WTC11 (cell line): ENCODE measurements around the gene ESRRA. TPM values are rescaled to one million over a fixed set of nuclear protein-coding genes. Genes with fewer than 3 reads are reported as not detected.
A peak's percentile ranks its signal among the peaks of the same experiment; 100 is the strongest.

Source experiments
- ATAC-seq: fragments of 200-7000 bp; cut with Tn5 transposase; 2 replicates; pipeline ENCODE4 v1.10.0; 2021; ENCODE audit warnings: mild to moderate bottlenecking, moderate library complexity
- CTCF ChIA-PET: fragments of 300-600 bp; sonication (Branson Sonifier 250); formaldehyde crosslinking; loops from one replicate; lab custom pipeline; 2021; ENCODE audit warnings: antibody characterized with exemption; lab: Charles Lee
- POLR2A ChIA-PET: fragments of 350-600 bp; sonication (Branson Sonifier 250); formaldehyde crosslinking; loops from one replicate; lab custom pipeline; 2021; ENCODE audit warnings: antibody characterized with exemption; lab: Charles Lee
- DNase-seq: peaks from one replicate; pipeline ENCODE4 v3.0.0; 2021; ENCODE audit warnings: low spot score
- H3K27ac Mint-ChIP-seq: 2 replicates; pipeline ENCODE4 v1.8.0; 2021; ENCODE audit warnings: mixed read lengths
- H3K27me3 Mint-ChIP-seq: 2 replicates; pipeline ENCODE4 v1.8.0; 2021; ENCODE audit warnings: low read depth, mild to moderate bottlenecking, moderate library complexity, mixed read lengths
- H3K36me3 Mint-ChIP-seq: 2 replicates; pipeline ENCODE4 v1.8.0; 2021; ENCODE audit warnings: mixed read lengths
- H3K4me1 Mint-ChIP-seq: 2 replicates; pipeline ENCODE4 v1.8.0; 2022; ENCODE audit warnings: mixed read lengths
- H3K4me3 Mint-ChIP-seq: 2 replicates; pipeline ENCODE4 v1.8.0; 2021; ENCODE audit warnings: mild to moderate bottlenecking, moderate library complexity, mixed read lengths
- H3K9me3 Mint-ChIP-seq: 2 replicates; pipeline ENCODE4 v1.8.0; 2021; ENCODE audit warnings: mixed read lengths
- AFF4 ChIP-seq: sonication (generic); formaldehyde crosslinking; IDR thresholded peaks from 2 replicates; pipeline ENCODE4 v1.8.1; 2023; ENCODE audit warnings: mild to moderate bottlenecking, missing genetic modification reagents, borderline replicate concordance
- ERG ChIP-seq: fragments of 250-450 bp; sonication (Bioruptor Pico); IDR thresholded peaks from 2 replicates; pipeline ENCODE4 v1.8.0; 2021; ENCODE audit warnings: mild to moderate bottlenecking
- FOXK1 ChIP-seq: sonication (generic); formaldehyde crosslinking; IDR thresholded peaks from 2 replicates; pipeline ENCODE4 v1.8.0; 2022; ENCODE audit warnings: mild to moderate bottlenecking, moderate library complexity, missing genetic modification reagents
- FOXP4 ChIP-seq: sonication (generic); formaldehyde crosslinking; IDR thresholded peaks from 2 replicates; pipeline ENCODE4 v1.8.0; 2022; ENCODE audit warnings: mild to moderate bottlenecking, missing genetic modification reagents
- GABPB1 ChIP-seq: sonication (generic); formaldehyde crosslinking; IDR thresholded peaks from 2 replicates; pipeline ENCODE4 v1.8.1; 2023; ENCODE audit warnings: mild to moderate bottlenecking, missing genetic modification reagents
- GRHL2 ChIP-seq: fragments of 250-450 bp; sonication (Bioruptor Pico); IDR thresholded peaks from 2 replicates; pipeline ENCODE4 v1.8.0; 2022; ENCODE audit warnings: mild to moderate bottlenecking, moderate library complexity; ENCODE audit not compliant: insufficient replicate concordance, severe bottlenecking
- HMGA2 ChIP-seq: fragments of 250-450 bp; sonication (Bioruptor Pico); IDR thresholded peaks from 2 replicates; pipeline ENCODE4 v1.4.0; 2021; ENCODE audit warnings: mild to moderate bottlenecking, moderate library complexity
- IRF1 ChIP-seq: sonication (generic); formaldehyde crosslinking; IDR thresholded peaks from 2 replicates; pipeline ENCODE4 v1.8.0; 2023; ENCODE audit warnings: missing genetic modification reagents
- JAZF1 ChIP-seq: fragments of 250-450 bp; sonication (Bioruptor Pico); IDR thresholded peaks from 2 replicates; pipeline ENCODE4 v1.9.0; 2021; ENCODE audit warnings: moderate library complexity, mild to moderate bottlenecking, inconsistent platforms
- NR1H2 ChIP-seq: sonication (generic); formaldehyde crosslinking; IDR thresholded peaks from 2 replicates; pipeline ENCODE4 v1.9.0; 2021; ENCODE audit warnings: mild to moderate bottlenecking, moderate library complexity, missing genetic modification reagents
- RELA ChIP-seq: sonication (generic); formaldehyde crosslinking; IDR thresholded peaks from 2 replicates; pipeline ENCODE4 v1.8.1; 2022; ENCODE audit warnings: missing genetic modification reagents, mild to moderate bottlenecking, borderline replicate concordance
- SMAD4 ChIP-seq: sonication (generic); formaldehyde crosslinking; IDR thresholded peaks from 2 replicates; pipeline ENCODE4 v1.8.0; 2022; ENCODE audit warnings: mild to moderate bottlenecking, missing genetic modification reagents
- TEAD4 ChIP-seq: sonication (generic); formaldehyde crosslinking; IDR thresholded peaks from 2 replicates; pipeline ENCODE4 v1.8.0; 2022; ENCODE audit warnings: mild to moderate bottlenecking, missing genetic modification reagents
- TP53 ChIP-seq: sonication (generic); formaldehyde crosslinking; IDR thresholded peaks from 2 replicates; pipeline ENCODE4 v1.8.1; 2023; ENCODE audit warnings: mild to moderate bottlenecking, missing genetic modification reagents
- ZBTB43 ChIP-seq: sonication (generic); formaldehyde crosslinking; IDR thresholded peaks from 2 replicates; pipeline ENCODE4 v1.8.1; 2023; ENCODE audit warnings: mild to moderate bottlenecking, missing genetic modification reagents
- ZNF219 ChIP-seq: sonication (generic); formaldehyde crosslinking; IDR thresholded peaks from 2 replicates; pipeline ENCODE4 v1.8.0; 2023; ENCODE audit warnings: missing genetic modification reagents, mild to moderate bottlenecking, borderline replicate concordance
- ZNF263 ChIP-seq: sonication (generic); formaldehyde crosslinking; IDR thresholded peaks from 2 replicates; pipeline ENCODE4 v1.8.1; 2022; ENCODE audit warnings: low read depth, mild to moderate bottlenecking, moderate library complexity, missing genetic modification reagents
- ZNF396 ChIP-seq: fragments of 250-450 bp; sonication (Bioruptor Pico); IDR thresholded peaks from 2 replicates; pipeline ENCODE4 v1.8.0; 2021; ENCODE audit warnings: mild to moderate bottlenecking, moderate library complexity, borderline replicate concordance
- ZNF416 ChIP-seq: fragments of 250-450 bp; sonication (Bioruptor Pico); IDR thresholded peaks from 2 replicates; pipeline ENCODE4 v1.9.0; 2021; ENCODE audit warnings: mild to moderate bottlenecking, inconsistent platforms
- total RNA-seq: library from RNA; stranded (reverse); gene quantifications from 3 replicates; pipeline ENCODE4 v1.2.3, GENCODE V29; 2021

ESRRA gene
- total RNA-seq, 1 experiment from 2014 or later, result 81.9 TPM

GRCh38 chr11:64358907-64359711, 53.8 kb downstream of the ESRRA start, which contains the start of gene RPS6KA4 (continued):
- TF ChIP-seq FOXK1 (CRISPR knock-in tag), result no peak; the same call in 1 of the 2 replicates
- no peak for TF ChIP-seq ZNF219 (CRISPR knock-in tag)

GRCh38 chr11:64359712-64360445, 54.6 kb downstream of the ESRRA start:
- POLR2A ChIA-PET, result no interaction called here
- CTCF ChIA-PET, result interaction anchor here (0.9 to 2.6 kb wide), 15 partner anchors 11 to 367 kb away, joined by 3 to 20 read pairs (median 5); partner anchors contain the start of gene PRDX5
- Mint-ChIP-seq H3K27me3 (no peaks in the 10 kb centered on the region), H3K27ac (peak overlapping the region; percentile 50), H3K36me3 (peaks cover 21% of the 10 kb centered on the region), H3K4me3 (peak overlapping the region; percentile 80), H3K9me3 (no peaks in the 10 kb centered on the region), H3K4me1 (peaks cover 26% of the 10 kb centered on the region)
- TF ChIP-seq RELA (CRISPR knock-in tag) (no peak), TEAD4 (CRISPR knock-in tag) (no peak), HMGA2 (CRISPR knock-in tag) (no peak), ZNF416 (CRISPR knock-in tag) (no peak), ZBTB43 (CRISPR knock-in tag) (0 out of 2 replicates have a peak, but pooled peaks have one; percentile 65), TP53 (no peak)
- peak; percentile 43 for DNase-seq
- no peak for ATAC-seq

GRCh38 chr11:64360448-64360921, 55.2 kb downstream of the ESRRA start:
- CTCF ChIA-PET, result interaction anchor here (1.0 to 2.6 kb wide), 9 partner anchors 10 to 367 kb away, joined by 3 to 20 read pairs (median 4); partner anchors contain the start of genes ESRRA and PRDX5
- DNase-seq (no peak), ATAC-seq (no peak)
- H3K27me3 Mint-ChIP-seq, result no peaks in the 10 kb centered on the region
- H3K4me1 Mint-ChIP-seq, result peaks cover 24% of the 10 kb centered on the region
- H3K4me3 Mint-ChIP-seq, result peak overlapping the region; percentile 80
- POLR2A ChIA-PET, result interaction anchor here (0.5 kb wide), 1 partner anchor 71 kb away, joined by 3 read pairs; no protein-coding TSS in a partner anchor
- H3K36me3 Mint-ChIP-seq, result peaks cover 27% of the 10 kb centered on the region
- no peak overlapping the region for H3K27ac Mint-ChIP-seq
- no peak for TF ChIP-seq SMAD4
- no peak for TF ChIP-seq ZNF396 (CRISPR knock-in tag)
- no peak for TF ChIP-seq ERG (CRISPR knock-in tag)
- no peak for TF ChIP-seq GABPB1 (CRISPR knock-in tag)
- TF ChIP-seq ZNF263, result no peak
- TF ChIP-seq IRF1 (CRISPR knock-in tag), result no peak
- TF ChIP-seq JAZF1 (CRISPR knock-in tag), result no peak
- no peak for TF ChIP-seq NR1H2 (CRISPR knock-in tag)
- no peaks in the 10 kb centered on the region for H3K9me3 Mint-ChIP-seq

- DNase-seq (no peak), ATAC-seq (no peak)
- H3K27ac Mint-ChIP-seq, result no peak overlapping the region
- CTCF ChIA-PET, result interaction anchor here (1.2 to 2.6 kb wide), 3 partner anchors 20 to 87 kb away, joined by 4 to 20 read pairs (median 6); partner anchors contain the start of gene ESRRA
- peaks cover 39% of the 10 kb centered on the region for H3K36me3 Mint-ChIP-seq
- no peaks in the 10 kb centered on the region for H3K27me3 Mint-ChIP-seq
- POLR2A ChIA-PET, result no interaction called here
- H3K4me1 Mint-ChIP-seq, result peaks cover 17% of the 10 kb centered on the region
- H3K9me3 Mint-ChIP-seq, result no peaks in the 10 kb centered on the region
- H3K4me3 Mint-ChIP-seq, result no peak overlapping the region
- no peak for TF ChIP-seq SMAD4
- TF ChIP-seq FOXP4 (CRISPR knock-in tag), result no peak
- no peak for TF ChIP-seq AFF4
- TF ChIP-seq GRHL2 (CRISPR knock-in tag), result no peak
- TF ChIP-seq JAZF1 (CRISPR knock-in tag), result no peak
Measured at GRCh38 chr11:64361659-64362058, 56.3 kb downstream of the ESRRA start.
